ENCODE data around the gene LAMP1.
"Not testable (repeated sequence)": the region's sequence is repeated elsewhere in the genome, so short reads cannot be mapped to it uniquely, and the experiment has no call there.

Gene LAMP1

DNA sequence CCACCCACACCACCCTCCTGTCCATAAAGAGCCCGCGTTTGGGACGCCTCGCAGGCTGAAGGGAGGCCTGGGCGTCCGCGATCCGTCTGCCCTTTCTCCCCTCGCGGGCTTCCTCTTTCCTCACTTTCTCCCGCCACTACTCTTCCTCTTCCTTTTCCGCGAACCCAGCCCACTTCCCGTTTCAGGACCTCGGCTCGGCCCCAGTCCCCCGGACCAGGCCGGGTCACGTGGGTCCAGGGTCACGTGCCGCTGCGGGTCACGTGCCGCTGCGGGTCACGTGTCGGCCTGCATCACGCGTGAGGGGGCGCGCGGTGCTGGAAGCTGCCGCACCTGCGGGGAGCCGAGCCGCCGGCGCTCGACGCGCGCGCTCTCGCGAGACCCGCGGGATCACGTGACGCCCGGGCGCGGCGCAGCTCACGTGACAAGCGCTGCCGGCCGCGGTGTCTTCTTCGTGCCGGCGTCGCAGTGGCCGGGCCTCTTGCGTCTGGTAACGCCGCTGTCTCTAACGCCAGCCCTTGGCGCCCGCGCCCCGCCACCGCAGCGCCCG, at the start of gene LAMP1:
Gene LAMP1 (plus strand): TSS at position 417 of the 547 bp plus-strand sequence. CDS start 196 bp downstream, outside the sequence.
- peak; percentile 95 for DNase-seq

DNA sequence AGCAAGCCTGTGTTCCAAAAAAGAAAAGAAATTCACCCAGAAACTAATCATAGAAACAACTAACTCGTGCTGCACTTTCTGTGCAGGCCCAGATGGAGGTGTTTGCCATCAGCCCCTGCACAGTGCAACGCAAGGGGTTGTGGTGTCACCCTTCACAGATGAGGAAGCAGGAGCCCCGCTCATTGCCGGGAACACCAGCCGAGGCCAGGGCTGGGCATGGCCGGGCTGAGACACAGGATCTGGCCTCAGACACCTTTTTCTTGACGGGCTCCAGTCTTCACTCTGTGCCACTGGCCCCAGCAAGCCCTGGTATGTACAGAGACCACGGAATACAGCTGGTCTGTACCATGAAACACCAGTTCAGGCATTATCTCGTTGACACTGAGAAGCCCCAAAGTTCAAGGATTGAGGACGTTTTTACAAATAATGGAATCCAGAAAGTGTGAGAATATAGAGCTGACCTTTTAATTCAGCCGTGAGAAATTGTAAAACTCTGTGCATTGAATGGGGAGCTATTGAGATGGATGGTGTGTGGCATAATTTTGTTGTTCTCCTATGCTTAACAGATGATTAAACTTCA, 44.4 kb upstream of the LAMP1 start:
- no peak for DNase-seq

DNA sequence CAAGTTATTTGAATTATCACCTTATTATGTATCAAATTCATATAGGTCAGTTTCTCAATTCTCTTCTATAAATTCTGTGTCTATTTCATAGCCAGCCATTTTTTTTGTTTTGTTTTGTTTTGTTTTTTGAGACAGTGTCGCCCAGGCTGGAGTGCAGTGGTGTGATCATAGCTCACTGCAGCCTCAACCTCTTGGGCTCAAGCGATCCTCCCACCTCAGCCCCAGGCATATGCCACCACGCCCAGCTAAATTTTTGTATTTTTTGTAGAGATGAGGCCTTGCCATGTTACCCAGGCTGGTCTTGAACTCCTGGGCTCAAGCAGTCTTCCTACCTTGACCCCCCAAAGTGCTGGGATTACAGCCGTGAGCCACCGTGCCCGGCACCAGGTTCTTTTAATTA, 39.1 kb upstream of the LAMP1 start:
- DNase-seq: not testable (repeated sequence)

DNA sequence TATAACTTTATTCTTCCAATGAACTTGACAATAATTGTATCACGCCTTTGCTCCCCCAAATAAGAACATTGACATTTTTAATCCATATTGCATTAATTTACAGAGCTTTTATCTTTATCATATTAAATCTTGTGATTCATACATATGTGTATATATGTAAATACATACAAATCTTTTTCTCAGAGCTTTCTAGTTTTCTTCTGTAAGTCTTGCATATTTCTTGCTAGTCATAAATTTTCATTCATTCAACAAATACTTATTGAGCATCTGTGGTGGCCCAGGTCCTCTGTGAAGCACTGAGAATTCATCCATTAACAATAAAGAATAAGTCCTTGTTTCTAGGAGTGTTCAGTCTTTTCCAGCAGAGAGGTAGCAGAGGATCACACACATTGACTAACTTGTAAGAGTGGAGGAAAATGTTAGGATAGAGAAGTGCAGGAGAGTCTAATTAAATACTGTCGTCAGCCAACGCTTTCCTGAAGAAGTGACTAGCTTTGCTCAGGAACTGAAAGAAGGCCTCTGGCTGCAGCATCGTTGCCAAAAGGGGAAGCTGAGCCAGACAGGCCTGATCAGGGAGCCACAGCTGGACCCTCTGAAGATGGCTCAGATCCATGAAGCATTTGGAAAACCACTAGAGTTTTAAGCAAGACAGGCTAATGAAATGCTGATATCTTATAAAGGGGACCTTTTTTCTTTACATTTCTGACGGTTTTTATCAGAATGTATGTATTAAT, 38.6 kb upstream of the LAMP1 start:
- DNase-seq: no peak

GRCh38 chr13:113260996-113261395, 36.0 kb upstream of the LAMP1 start:
- no peak for DNase-seq

- not testable (repeated sequence) for DNase-seq
These were observed 34.0 kb upstream of the LAMP1 start for GRCh38 chr13:113263016-113263415.

DNA sequence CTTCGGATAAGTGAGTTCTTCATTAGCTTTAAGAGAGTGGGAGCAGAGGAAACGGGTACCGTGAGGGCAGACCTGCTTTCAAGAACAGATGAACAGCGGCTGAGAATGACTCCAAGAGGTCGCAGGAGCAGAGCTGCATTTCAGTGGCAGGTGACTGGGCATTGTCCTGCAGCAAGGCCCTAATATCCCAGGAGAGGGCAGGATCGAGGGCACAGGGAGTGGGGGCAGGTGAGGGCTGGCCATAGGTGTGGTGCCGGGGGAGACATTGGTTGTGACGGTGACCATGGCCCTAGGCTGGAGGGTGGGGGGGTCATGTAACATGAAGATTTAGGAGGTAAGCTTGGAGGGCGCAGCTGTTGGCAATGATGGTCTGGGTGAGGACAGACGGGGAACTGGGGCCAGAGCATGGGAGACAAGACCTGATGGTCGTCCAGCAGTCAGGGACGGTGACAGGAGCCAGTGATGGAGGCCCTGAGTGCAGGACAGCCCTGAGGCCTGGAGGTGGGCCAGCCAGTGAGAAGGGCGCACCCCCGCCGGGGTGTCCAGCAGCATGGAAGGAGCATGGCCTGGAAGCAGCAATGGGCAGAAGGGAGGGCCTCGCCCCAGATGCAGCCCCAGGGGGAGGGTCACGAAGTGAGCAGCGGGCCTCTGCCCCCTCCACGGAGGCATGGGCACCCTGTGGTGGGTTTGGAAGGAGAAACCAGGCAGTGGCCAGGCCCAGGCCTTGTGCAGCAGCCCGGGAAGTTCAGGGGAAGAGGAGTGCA, 29.2 kb upstream of the LAMP1 start:
- DNase-seq: no peak

DNA sequence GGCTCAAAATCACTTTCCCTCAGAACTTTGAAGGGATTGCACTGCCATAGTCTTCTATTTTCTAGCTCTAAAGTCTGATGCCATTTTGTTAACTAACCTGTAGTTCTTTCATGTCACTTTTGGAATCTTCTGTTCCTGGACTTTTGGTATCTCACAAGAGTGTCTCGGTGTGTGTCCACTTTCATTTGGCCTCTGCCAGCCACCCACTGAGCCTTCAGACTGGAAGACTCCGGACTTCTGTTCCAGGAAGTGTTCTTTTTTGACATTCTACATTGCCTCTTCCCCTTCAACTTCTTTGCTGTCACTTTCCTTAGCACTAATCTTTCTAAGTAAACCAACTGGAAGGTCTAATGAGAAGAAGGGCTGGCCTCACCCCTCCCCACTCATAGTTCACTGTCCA, 25.0 kb upstream of the LAMP1 start:
- no peak for DNase-seq

DNA sequence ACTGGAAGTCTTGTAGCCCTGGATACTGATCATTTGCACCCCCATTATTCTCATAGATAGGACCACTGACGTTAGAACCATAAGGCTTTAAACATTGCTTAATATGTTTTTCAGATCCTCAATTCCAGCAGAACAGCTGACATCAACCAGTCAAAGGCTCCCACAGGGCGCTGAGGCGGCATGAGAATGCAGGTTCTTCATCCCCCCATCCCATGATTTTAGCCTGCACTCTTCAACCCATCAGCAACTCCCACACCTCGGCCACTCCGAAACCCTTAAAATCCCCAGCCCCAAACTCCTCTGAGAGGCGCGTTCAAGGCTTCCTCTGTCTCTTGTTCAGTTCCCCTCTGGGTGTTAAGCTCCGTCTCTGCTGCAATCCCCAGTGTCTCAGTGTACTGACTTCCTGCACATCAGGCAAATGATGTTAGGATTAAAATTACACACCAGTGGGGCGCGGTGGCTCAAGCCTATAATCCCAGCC, 24.3 kb upstream of the LAMP1 start:
- no peak for DNase-seq

GRCh38 chr13:113273321-113273720, 23.7 kb upstream of the LAMP1 start:
- DNase-seq: no peak

DNA sequence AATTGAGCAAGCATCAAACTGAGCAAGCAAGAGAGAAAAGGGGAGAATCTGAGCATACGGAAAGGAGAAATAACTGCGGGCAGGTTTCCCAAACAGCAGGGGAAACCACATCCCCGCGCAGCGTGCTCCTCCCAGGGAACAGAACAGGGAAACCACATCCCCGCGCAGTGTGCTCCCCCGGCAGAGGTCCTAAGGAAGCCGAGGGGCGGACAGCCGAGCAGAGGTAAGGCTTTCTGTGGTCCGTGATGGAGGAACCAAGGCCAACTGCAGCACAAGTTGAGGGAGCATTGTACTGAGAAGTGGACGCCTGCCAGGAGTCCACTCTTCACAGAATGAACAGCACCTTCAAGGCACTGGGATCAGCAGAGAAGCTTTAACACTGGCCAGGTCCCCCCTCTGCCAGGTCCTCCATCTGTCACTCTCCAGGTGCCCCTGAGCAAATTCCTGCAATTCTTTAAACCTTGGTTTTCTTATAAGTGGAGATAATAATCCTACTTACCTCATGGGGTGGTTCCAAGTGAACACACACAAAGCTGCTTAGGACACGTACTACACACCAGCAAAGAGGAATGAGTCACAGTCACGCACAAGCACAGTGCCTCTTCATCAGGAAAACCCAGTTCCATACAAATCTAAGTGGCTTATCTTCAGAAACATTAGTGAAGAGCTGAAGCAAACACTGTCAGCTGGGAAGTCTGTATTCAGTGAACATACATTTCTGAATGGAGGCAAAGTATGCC, 23.0 kb upstream of the LAMP1 start:
- no peak for DNase-seq

GRCh38 chr13:113274721-113275120, 22.3 kb upstream of the LAMP1 start:
- no peak for DNase-seq

DNA sequence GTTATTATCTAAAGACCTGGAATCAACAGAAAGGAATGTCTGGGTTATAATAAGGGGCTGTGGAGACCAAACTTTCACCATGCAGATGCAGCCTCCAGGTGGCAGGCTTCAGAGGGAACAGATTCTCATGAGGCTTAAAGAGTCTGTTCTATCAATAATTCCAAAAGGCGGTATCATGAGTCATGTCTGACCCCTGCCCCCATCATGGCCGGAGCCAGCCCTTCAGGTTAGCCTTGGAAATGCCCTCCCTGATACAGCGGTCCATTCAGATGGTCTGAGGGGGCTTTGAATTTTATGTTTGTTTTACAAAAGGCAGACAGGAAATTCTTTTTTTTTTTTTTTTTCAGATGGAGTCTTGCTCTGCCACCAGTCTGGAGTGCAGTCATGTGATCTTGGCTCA, 21.7 kb upstream of the LAMP1 start:
- DNase-seq: peak; percentile 49

GRCh38 chr13:113280126-113280525, 16.9 kb upstream of the LAMP1 start:
- DNase-seq: no peak

GRCh38 chr13:113283904-113284303, 13.1 kb upstream of the LAMP1 start:
- no peak for DNase-seq

DNA sequence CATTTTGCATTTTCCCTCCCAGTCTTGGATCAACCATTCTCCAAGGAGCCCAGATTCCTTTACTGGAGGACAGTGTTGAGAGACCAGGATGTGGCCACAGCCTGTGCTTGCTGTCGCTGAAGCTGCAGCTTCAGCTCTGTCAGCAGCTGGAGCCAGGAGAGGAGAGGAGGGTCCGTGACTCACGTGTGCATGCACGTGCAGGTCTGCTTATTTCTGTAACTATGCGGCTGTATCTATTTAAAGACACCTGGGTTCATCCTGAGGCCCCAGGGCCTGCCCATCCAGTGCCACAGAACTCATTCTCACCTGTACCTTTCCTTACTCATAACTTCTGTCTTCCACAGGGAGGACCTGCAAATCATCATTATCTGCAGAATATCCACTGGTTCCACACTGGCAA, 8.2 kb upstream of the LAMP1 start:
- no peak for DNase-seq

- DNase-seq: no peak
These were observed 5.9 kb upstream of the LAMP1 start for GRCh38 chr13:113291129-113291528.

DNA sequence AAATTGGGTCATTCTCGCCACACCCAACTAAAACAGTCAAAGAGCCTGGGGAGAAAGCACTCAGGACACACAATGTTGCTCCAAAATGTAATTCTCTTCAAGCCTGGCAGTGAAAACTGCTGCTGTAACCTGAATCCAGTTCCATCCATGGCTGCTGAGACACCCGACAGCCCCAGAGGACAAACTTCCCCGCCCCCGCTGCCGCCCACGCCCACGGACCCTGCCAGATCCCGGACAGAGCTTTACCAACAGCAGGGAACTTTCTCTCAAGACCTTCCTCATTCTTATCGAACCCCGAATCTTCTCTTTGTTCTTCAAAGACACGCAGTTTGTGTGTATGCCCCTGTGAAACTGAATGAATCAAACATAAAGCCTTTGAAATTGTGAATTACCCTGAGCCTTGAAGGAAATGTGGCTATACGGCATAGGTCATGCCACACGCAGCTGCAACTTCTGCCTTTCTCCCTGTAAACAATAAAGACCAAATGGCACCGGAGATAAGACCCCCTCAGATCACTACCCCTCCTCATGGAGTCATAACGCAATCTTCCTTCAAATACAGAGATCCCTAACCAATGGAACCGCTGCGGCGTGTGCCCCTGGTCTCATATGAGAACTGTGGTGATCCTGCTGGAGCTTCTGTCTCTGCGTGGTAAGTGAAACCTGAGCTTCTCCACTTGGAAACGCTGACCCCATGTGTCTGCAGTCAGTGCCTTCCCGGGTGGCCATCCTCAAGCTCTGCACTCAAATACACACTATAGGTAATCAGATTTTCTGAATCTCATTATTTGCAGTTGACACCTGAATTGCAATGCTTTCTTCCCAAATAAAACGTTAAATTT, 4.8 kb upstream of the LAMP1 start:
- DNase-seq: peak; percentile 7

GRCh38 chr13:113293686-113294085, 3.4 kb upstream of the LAMP1 start:
- no peak for DNase-seq

DNA sequence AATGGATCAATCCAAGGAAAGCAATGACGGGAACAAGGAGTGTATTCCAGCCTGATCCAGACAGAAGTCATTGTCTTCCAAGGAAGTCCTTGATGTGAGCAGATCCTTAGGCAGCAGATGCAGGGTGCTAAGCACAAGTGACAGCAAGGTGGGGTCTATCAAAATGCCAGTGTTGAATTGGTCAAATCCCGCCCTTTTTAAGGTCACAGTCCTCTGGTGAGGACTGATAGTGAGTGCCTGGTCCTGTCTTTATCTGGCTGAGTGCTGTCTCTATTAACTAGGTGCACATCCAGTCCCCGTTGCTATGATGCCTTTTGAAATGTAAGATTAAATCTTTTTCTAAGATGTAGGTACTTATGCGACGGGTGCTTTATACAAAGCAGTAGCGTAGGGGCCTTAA, 1.3 kb upstream of the LAMP1 start:
- no peak for DNase-seq

DNA sequence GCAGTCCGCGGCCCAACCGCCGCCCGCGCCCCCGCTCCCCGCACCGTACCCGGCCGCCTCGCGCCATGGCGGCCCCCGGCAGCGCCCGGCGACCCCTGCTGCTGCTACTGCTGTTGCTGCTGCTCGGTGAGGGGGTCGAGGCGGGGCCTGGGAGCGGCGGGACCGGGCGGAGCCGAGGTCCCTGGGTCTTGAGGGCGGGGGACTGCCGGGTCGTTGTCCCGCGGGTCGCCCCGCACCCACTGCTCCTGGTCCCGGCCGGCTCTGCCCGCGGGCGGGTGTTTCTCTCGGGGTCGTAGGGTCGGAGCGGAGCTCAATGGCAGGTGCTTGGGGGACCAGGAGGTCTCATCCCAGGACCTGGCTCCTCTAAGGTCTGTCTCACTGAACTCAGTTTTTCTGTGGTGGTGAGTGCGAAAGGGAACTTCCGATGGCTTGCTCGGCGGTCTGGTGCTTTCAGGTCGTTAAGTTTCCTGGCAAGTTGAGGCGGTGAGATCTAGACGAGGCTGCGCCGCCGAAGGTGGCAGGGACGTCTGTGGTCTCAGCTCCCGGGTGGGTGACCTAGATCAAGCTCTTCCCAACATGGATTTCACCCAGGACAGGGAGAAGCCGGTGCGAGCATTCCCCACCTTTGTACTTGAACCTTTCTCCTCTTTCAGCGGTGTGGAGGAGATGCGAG, 467 bp downstream of the LAMP1 start:
- no peak for DNase-seq

All from NCI-H1092 treated with DMSO at 0.1 percent for 48 hours (cell line).